ENCODE results near the gene KIF12. TPM values are rescaled to one million over a fixed set of nuclear protein-coding genes. Genes with fewer than 3 reads are reported as not detected.

The KIF12 gene
- total RNA-seq, 1 donor from 2014 or later: 0.34 TPM

GRCh38 chr9:114050646-114051045 is 48.4 kb downstream of the KIF12 start:
- TF ChIP-seq, protein P1, sequence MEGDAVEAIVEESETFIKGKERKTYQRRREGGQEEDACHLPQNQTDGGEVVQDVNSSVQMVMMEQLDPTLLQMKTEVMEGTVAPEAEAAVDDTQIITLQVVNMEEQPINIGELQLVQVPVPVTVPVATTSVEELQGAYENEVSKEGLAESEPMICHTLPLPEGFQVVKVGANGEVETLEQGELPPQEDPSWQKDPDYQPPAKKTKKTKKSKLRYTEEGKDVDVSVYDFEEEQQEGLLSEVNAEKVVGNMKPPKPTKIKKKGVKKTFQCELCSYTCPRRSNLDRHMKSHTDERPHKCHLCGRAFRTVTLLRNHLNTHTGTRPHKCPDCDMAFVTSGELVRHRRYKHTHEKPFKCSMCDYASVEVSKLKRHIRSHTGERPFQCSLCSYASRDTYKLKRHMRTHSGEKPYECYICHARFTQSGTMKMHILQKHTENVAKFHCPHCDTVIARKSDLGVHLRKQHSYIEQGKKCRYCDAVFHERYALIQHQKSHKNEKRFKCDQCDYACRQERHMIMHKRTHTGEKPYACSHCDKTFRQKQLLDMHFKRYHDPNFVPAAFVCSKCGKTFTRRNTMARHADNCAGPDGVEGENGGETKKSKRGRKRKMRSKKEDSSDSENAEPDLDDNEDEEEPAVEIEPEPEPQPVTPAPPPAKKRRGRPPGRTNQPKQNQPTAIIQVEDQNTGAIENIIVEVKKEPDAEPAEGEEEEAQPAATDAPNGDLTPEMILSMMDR (IDR thresholded peaks at IDR 0.05; ENCODE audit: insufficient read depth, low read depth, low read length): no peak
- TF ChIP-seq EZH2 (IDR thresholded peaks at IDR 0.05; ENCODE audit: insufficient read depth, low read length): no peak
- Mint-ChIP-seq H3K9me3 (ENCODE audit: unreplicated experiment) (no peaks in the 10 kb centered on the region), H3K4me1 (ENCODE audit: low read depth, unreplicated experiment) (no peaks in the 10 kb centered on the region), H3K27me3 (ENCODE audit: low read depth, unreplicated experiment) (no peaks in the 10 kb centered on the region), H3K4me3 (ENCODE audit: unreplicated experiment) (no peak overlapping the region), H3K27ac (ENCODE audit: unreplicated experiment) (no peak overlapping the region), H3K36me3 (ENCODE audit: low read depth, unreplicated experiment) (peaks cover 44% of the 10 kb centered on the region)
- Histone ChIP-seq H3K4me3 (ENCODE audit: insufficient read depth, low read depth, low read length) (no peak overlapping the region), H3K79me2 (ENCODE audit: insufficient read depth, low read length) (no peaks in the 10 kb centered on the region), H2AFZ (ENCODE audit: low read depth, low read length) (no peak overlapping the region), H3K4me2 (ENCODE audit: low read length) (no peak overlapping the region), H3K9ac (ENCODE audit: low read length) (no peak overlapping the region), H3K36me3 (ENCODE audit: insufficient read depth, low read length) (peaks cover 24% of the 10 kb centered on the region), H3K27me3 (ENCODE audit: insufficient read depth, low read length) (no peaks in the 10 kb centered on the region), H3K9me3 (ENCODE audit: insufficient read depth, low read depth, low read length) (no peaks in the 10 kb centered on the region), H3K4me1 (ENCODE audit: insufficient read depth, low read length) (no peaks in the 10 kb centered on the region), H3K27ac (ENCODE audit: low read depth, low read length) (no peak overlapping the region), H4K20me1 (ENCODE audit: insufficient read depth, low read length) (peaks cover 11% of the 10 kb centered on the region)
- DNase-seq (ENCODE audit: low read depth) (no peak), FAIRE-seq (no peak)

DNA sequence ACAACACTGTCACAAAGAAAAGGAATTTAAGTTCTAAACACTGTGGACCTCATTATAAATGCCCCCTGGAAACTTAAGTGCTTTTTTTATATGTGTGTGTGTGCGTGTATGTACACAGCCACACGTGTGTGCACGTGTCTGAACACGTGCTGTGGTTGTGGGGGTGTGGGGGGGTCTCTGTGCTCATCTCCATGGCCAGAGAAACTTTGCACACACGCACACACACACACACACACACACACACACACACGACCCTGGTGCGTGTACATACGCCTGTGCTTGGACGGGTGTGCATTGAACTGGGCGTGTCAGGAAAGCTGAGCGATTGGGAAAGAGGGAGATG is 48.9 kb downstream of the KIF12 start:
- Mint-ChIP-seq H3K4me3 (ENCODE audit: unreplicated experiment) (no peak overlapping the region), H3K27me3 (ENCODE audit: low read depth, unreplicated experiment) (no peaks in the 10 kb centered on the region), H3K9me3 (ENCODE audit: unreplicated experiment) (no peaks in the 10 kb centered on the region), H3K4me1 (ENCODE audit: low read depth, unreplicated experiment) (no peaks in the 10 kb centered on the region), H3K27ac (ENCODE audit: unreplicated experiment) (no peak overlapping the region), H3K36me3 (ENCODE audit: low read depth, unreplicated experiment) (peaks cover 44% of the 10 kb centered on the region)
- no peaks in the 10 kb centered on the region for H3K27me3 ChIP-seq (ENCODE audit: insufficient read depth, low read length)
- DNase-seq (ENCODE audit: low read depth) (no peak), FAIRE-seq (no peak)
- H2AFZ ChIP-seq (ENCODE audit: low read depth, low read length): no peak overlapping the region
- peaks cover 24% of the 10 kb centered on the region for H3K36me3 ChIP-seq (ENCODE audit: insufficient read depth, low read length)
- H3K27ac ChIP-seq (ENCODE audit: low read depth, low read length): no peak overlapping the region
- H3K79me2 ChIP-seq (ENCODE audit: insufficient read depth, low read length): no peaks in the 10 kb centered on the region
- no peaks in the 10 kb centered on the region for H3K4me1 ChIP-seq (ENCODE audit: insufficient read depth, low read length)
- peaks cover 11% of the 10 kb centered on the region for H4K20me1 ChIP-seq (ENCODE audit: insufficient read depth, low read length)
- H3K9ac ChIP-seq (ENCODE audit: low read length): no peak overlapping the region
- H3K9me3 ChIP-seq (ENCODE audit: insufficient read depth, low read depth, low read length): no peaks in the 10 kb centered on the region
- no peak overlapping the region for H3K4me3 ChIP-seq (ENCODE audit: insufficient read depth, low read depth, low read length)
- H3K4me2 ChIP-seq (ENCODE audit: low read length): no peak overlapping the region
- no peak for TF ChIP-seq EZH2 (IDR thresholded peaks at IDR 0.05; ENCODE audit: insufficient read depth, low read length)
- TF ChIP-seq, protein P1 (IDR thresholded peaks at IDR 0.05; ENCODE audit: insufficient read depth, low read depth, low read length): no peak

GRCh38 chr9:114049441-114050225 is 49.5 kb downstream of the KIF12 start:
- Mint-ChIP-seq H3K9me3 (ENCODE audit: unreplicated experiment) (no peaks in the 10 kb centered on the region), H3K4me3 (ENCODE audit: unreplicated experiment) (no peak overlapping the region), H3K27ac (ENCODE audit: unreplicated experiment) (no peak overlapping the region), H3K4me1 (ENCODE audit: low read depth, unreplicated experiment) (no peaks in the 10 kb centered on the region), H3K27me3 (ENCODE audit: low read depth, unreplicated experiment) (no peaks in the 10 kb centered on the region), H3K36me3 (ENCODE audit: low read depth, unreplicated experiment) (peaks cover 43% of the 10 kb centered on the region)
- Histone ChIP-seq H3K9me3 (ENCODE audit: insufficient read depth, low read depth, low read length) (no peaks in the 10 kb centered on the region), H3K27me3 (ENCODE audit: insufficient read depth, low read length) (no peaks in the 10 kb centered on the region), H3K9ac (ENCODE audit: low read length) (no peak overlapping the region), H3K79me2 (ENCODE audit: insufficient read depth, low read length) (no peaks in the 10 kb centered on the region), H4K20me1 (ENCODE audit: insufficient read depth, low read length) (peaks cover 11% of the 10 kb centered on the region), H3K4me2 (ENCODE audit: low read length) (no peak overlapping the region), H3K27ac (ENCODE audit: low read depth, low read length) (no peak overlapping the region), H2AFZ (ENCODE audit: low read depth, low read length) (no peak overlapping the region), H3K36me3 (ENCODE audit: insufficient read depth, low read length) (peaks cover 24% of the 10 kb centered on the region), H3K4me1 (ENCODE audit: insufficient read depth, low read length) (no peaks in the 10 kb centered on the region), H3K4me3 (ENCODE audit: insufficient read depth, low read depth, low read length) (no peak overlapping the region)
- TF ChIP-seq EZH2 (IDR thresholded peaks at IDR 0.05; ENCODE audit: insufficient read depth, low read length): no peak
- TF ChIP-seq, protein P1 (IDR thresholded peaks at IDR 0.05; ENCODE audit: insufficient read depth, low read depth, low read length): no peak
- no peak for FAIRE-seq
- DNase-seq (ENCODE audit: low read depth): no peak

All from astrocyte (in vitro differentiated cells and primary cell).